ENCODE results near the gene RNF34.

The RNF34 gene

GRCh38 chr12:121388421-121388981 is 11.4 kb upstream of the RNF34 start:
- DNase-seq (ENCODE audit: low read depth in 1 of 2, low spot score in 1 of 2): no peak

GRCh38 chr12:121390856-121391255 is 9.1 kb upstream of the RNF34 start:
- no peak for DNase-seq (ENCODE audit: low read depth in 1 of 2, low spot score in 1 of 2)

- DNase-seq (ENCODE audit: low read depth in 1 of 2, low spot score in 1 of 2): no peak
Measured at GRCh38 chr12:121391619-121392324, 8.1 kb upstream of the RNF34 start.

GRCh38 chr12:121392325-121392716 is 7.6 kb upstream of the RNF34 start:
- DNase-seq (ENCODE audit: low read depth in 1 of 2, low spot score in 1 of 2): no peak

GRCh38 chr12:121397521-121397920 is 2.4 kb upstream of the RNF34 start:
- DNase-seq (ENCODE audit: low read depth in 1 of 2, low spot score in 1 of 2): no peak

GRCh38 chr12:121398355-121398754 is 1.6 kb upstream of the RNF34 start:
- DNase-seq (ENCODE audit: low read depth in 1 of 2, low spot score in 1 of 2): no peak

- peak; percentile 26 to 39 for DNase-seq (ENCODE audit: low read depth in 1 of 2, low spot score in 1 of 2)
Measured at GRCh38 chr12:121400332-121401139, 618 bp downstream of the RNF34 start.

- DNase-seq (ENCODE audit: low read depth in 1 of 2, low spot score in 1 of 2): no peak
Measured at GRCh38 chr12:121403721-121404120, 3.8 kb downstream of the RNF34 start.

- DNase-seq (ENCODE audit: low read depth in 1 of 2, low spot score in 1 of 2): no peak
Measured at GRCh38 chr12:121404734-121405133, 4.8 kb downstream of the RNF34 start.

- DNase-seq (ENCODE audit: low read depth in 1 of 2, low spot score in 1 of 2): no peak
Measured at GRCh38 chr12:121405211-121405610, 5.3 kb downstream of the RNF34 start.

- DNase-seq (ENCODE audit: low read depth in 1 of 2, low spot score in 1 of 2): no peak
Measured at GRCh38 chr12:121413917-121414316, 14.0 kb downstream of the RNF34 start.

GRCh38 chr12:121417847-121418246 is 17.9 kb downstream of the RNF34 start:
- no peak for DNase-seq (ENCODE audit: low read depth in 1 of 2, low spot score in 1 of 2)

- DNase-seq (ENCODE audit: low read depth in 1 of 2, low spot score in 1 of 2): no peak
Measured at GRCh38 chr12:121420109-121420508, 20.2 kb downstream of the RNF34 start.

- DNase-seq (ENCODE audit: low read depth in 1 of 2, low spot score in 1 of 2): no peak
Measured at GRCh38 chr12:121423253-121423652, 23.3 kb downstream of the RNF34 start.

- DNase-seq (ENCODE audit: low read depth in 1 of 2, low spot score in 1 of 2): no peak
Measured at GRCh38 chr12:121423682-121424623, 24.0 kb downstream of the RNF34 start.

- DNase-seq (ENCODE audit: low read depth in 1 of 2, low spot score in 1 of 2): no peak
Measured at GRCh38 chr12:121424624-121424975, 24.7 kb downstream of the RNF34 start.

GRCh38 chr12:121427556-121428050 is 27.7 kb downstream of the RNF34 start:
- DNase-seq (ENCODE audit: low read depth in 1 of 2, low spot score in 1 of 2): no peak

- DNase-seq (ENCODE audit: low read depth in 1 of 2, low spot score in 1 of 2): no peak
Measured at GRCh38 chr12:121428883-121429282, 29.0 kb downstream of the RNF34 start.

- no peak for DNase-seq (ENCODE audit: low read depth in 1 of 2, low spot score in 1 of 2)
Measured at GRCh38 chr12:121430833-121431415, 31.0 kb downstream of the RNF34 start.

- no peak for DNase-seq (ENCODE audit: low read depth in 1 of 2, low spot score in 1 of 2)
Measured at GRCh38 chr12:121432740-121433480, 33.0 kb downstream of the RNF34 start.
